ELR (cell line): Measurements from ENCODE around the gene ABCA3.

Experiments
- DNase-seq: peaks from one replicate; pipeline ENCODE4 v3.0.0-alpha.2; 2015; ENCODE audit warnings: low read depth

The ABCA3 gene

DNA sequence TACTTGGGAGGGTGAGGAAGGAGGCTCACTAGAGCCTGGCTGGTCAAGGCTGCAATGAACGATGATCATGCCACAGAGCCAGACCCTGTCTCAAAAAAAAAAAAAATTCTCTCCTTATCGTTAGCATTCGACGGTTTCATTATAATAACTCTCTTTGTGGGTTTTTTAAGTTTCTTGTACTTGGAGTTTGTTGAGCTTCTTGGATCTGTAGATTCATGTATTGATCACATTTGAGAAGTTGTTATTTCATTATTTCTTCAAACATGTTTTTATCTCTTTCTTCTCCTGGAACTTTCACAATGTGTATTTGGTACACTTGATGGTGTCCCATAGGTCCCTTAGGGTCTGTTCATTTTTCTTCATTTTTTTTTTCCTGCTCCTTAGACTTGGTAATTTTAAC, 16.8 kb upstream of the ABCA3 start:
- no peak for DNase-seq

DNA sequence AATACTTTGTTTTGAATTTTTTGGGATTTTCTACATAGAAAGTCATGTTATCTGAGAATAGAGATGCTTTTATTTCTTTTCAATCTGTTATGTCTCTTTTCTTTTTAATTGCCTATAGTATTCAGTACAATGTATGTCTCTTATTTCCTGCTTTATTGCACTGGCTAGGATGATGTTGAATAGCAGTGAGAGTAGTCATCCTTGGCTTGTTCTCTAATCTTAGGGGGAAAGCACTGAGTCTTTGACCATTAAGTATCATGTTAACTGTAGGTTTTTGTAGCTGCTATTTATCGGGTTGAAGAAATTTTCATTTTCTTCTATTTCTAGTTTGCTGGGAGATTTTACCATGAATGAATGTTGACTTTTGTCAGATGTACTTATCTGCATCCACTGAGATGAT, 10.0 kb upstream of the ABCA3 start:
- DNase-seq, result no peak

DNA sequence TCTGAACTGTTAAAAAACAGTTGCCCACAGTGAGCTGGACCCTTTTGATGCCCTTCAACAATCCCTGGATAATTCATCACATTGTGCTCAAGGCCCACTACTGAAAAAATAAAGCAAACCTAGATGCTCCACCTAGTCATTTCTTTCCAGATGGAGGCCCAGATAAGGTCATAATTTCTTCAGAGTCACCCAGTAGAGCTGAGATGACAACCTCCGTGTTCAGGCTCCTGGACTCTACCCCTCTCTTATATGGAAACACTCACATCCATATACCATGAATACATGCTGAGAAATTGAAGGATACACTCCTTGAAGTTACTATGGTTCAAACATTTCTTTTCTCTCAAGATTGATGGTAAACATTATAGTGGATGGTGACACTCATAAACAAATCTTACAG, 2.7 kb upstream of the ABCA3 start:
- no peak for DNase-seq

DNA sequence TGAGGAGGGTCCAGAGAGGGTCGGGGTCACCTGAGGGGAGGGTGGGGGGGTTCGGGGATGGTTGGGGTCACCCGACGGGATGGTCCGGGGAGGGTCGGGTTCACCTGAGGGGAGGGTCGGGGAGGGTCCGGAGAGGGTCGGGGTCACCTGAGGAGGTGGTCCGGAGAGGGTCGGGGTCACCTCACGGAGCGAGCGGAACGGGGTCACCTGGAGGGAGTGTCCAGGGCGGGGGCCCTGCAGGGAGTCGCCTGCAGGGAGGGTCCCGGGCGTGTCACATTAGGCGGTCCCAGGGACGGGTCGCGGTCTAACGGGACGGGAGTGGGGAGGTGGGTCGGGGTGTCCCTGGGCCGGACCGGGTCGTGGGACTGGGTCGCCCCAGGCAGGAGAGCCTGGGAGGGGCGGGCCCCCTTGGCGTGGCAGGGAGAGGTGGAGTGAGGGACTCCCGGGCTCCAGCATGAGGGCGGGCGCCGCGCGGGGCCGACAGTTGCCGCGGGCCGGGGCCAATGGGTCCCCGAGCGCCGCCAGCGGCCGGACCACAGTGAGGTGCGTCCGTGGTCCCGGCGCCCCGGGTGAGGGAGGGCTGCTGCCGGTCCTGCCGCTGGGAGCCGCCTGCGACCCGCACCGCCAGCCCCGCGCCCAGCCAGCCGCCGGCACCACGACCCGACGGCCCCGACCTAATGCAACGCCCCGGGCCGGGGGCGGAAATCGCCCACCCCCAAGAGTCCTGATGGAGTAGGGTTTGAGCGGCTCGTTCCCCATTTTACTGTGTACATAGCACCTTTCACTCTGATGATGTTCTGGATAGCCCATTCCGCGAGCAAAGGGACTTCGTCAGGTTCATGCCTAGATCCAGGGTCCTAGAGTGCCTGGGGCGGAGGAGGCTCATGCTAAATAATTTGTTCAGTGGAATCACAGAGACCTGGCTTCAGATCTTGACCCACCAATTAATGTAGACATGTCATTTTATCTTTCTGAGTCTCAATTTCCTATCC, 1.2 kb upstream of the ABCA3 start:
- DNase-seq, result no peak

DNA sequence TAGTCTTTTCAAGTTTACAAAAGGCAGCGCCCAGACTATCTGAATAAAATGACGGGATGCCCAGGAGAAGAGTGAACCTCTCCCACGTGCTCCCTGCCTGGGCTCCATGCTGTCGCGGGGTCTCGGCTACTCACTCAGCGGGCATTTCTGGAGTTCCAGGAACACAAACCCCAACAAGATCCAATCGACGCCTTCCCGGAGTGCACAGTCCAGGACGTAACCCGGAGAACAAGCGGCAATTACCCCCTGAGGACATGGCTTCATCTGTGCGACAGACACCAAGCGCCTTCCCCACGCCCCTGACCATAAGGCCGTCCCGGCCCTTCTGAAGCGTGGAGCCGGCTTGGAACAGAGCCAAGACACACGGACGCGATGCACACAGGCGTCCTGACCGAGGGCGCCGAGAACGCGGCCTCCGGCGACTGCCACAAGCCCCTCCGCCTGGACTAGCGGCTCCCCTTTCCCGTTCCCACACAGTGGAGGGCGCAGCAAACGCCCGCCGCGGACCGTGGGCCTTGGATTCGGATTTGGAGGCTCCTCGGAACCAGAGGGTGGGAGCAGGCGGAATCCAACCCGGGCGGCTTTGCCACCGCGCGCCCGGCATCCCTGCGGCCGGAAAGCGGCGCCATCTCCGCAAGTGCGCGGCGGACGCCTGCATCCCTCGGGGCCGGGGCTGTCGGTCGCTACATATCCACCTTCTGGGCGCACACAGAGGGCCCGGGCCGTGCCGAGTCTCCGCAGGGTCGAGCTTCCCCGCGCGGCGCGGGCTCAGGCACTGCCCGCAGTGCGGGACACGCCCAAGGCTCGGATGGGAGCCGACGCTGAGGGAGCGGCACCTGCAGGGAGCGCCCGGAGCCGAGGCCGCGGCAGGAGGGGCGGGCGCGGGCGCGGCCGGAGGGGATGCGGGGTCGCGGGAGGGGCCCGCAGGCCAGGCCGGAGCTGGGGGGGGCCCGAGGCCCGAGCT, 725 bp downstream of the ABCA3 start:
- peak; percentile 36 for DNase-seq

DNA sequence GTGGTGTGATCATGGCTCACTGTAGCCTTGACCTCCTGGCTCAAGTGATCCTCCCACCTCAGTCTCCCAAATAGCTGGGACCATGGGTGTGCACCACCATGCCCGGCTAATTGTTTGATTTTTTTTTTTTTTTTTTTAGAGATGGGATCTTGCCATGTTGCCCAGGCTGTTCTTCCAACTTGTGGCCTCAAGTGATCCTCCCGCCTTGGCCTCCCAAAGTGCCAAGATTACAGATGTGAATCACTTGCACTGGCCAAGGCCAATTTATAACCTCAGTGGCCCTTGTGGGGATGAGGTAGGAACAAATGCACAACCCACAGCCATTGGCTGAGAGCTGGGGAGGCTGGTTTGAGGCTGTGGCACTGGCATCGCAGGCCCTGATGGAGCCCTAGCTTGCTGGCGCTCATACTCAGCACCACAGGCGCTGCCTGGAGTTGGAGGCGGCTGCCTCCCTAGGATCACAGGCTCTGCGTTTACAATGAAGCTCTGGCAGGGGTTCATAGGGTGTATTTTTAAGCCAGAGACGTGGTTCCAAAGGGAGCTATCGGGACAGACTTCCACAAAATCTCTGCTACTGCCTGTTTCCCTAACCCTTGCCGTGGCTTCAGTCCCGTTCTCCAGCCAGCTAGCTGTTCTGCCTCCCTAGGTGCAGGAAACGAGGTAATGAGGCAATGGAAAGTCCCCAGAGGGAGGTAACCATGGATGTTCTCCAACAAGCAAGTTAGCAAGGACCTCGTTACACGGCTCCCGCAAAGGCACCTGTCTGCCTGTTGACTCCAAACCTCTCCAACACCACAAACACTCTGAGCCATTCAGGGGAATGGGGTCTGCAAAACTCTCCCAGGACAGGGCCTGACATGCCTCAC, 2.9 kb downstream of the ABCA3 start:
- no peak for DNase-seq

DNA sequence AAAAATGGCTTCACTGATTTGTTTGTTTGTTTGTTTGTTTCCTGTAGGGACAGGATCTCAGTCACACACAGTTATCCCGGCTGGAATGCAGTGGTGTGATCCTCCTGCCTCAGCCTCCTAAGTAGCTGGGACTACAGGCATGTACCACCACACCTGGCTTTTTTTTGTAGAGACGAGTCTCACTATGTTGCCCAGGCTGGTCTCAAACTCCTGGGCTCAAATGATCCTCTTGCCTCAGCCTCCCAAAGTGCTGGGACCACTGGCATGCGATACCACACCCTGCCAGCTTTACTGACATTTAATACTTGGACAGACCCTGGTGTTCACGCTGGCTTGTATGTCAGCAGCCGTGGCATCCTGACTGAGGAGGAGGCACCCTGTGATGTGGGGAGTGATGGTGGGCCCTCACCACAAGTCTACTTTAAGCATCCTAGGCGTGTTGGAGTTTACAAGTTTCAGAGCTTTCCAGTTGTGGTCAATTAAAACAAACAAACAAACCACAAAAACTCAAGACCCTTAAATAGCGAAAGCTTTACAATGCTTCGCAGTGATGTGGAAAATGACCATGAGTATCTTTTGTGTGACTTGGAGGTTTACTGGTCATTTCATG, 5.1 kb downstream of the ABCA3 start:
- DNase-seq, result no peak

DNA sequence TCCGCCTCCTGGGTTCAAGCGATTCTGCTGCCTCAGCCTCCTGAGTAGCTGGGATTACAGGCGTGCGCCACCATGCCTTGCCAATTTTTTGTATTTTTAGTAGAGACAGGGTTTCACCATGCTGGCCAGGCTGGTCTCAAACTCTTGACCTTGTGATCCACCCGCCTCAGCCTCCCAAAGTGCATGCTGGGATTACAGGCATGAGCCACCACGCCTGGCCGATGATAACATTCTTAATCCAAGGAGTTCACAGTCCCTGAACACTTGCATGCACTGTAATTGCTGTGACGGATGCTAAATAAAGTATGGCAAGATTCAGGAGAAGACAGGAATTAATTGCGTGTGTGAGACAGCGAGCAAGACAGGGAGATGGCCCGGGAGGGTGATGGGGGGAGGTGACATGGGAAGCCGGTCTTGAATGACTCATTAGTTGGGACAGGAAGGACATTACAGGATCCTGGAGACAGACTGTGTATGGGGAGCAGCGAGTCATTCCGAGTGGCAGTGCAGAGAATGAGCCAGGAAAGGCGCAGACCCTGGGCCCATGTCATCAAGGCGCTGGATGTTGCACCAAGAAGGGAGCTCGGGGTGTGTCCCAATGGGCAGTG, 6.7 kb downstream of the ABCA3 start:
- peak; percentile 53 for DNase-seq

DNA sequence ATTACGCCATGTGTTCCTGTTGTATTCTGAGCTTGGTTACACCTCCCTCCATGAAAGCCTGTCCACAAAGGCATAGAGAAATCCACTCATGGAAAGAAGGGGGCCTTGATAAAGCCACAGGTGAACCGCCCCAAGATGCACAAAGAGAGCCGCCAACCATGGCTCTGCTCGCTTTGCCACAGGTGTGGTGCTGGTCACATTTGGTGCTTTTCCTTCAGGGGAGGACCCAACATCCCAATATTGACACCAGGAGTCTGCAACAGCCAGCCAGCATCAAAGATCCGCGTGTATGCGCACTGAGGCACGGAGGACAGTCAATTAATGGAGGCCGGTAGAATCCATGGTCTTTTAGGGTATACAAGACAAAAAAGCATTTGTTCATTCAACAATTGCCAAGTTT, 7.3 kb downstream of the ABCA3 start:
- DNase-seq, result no peak

DNA sequence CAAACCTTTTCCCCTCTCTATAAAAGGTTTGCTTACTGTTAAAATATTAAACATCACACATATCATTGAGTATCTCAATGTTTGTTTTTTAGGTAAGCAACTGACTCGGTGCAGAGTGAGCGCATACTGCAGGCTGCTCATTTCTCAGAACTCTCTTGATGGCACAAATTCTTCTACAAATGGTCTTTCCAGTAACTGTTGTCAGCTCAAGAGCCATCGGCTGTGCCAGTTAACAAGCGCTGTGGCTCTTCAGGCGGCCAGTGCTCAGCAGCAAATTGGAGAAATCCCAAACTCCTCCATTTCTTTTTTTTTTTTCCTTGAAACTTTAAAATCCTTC, 8.6 kb downstream of the ABCA3 start:
- no peak for DNase-seq

DNA sequence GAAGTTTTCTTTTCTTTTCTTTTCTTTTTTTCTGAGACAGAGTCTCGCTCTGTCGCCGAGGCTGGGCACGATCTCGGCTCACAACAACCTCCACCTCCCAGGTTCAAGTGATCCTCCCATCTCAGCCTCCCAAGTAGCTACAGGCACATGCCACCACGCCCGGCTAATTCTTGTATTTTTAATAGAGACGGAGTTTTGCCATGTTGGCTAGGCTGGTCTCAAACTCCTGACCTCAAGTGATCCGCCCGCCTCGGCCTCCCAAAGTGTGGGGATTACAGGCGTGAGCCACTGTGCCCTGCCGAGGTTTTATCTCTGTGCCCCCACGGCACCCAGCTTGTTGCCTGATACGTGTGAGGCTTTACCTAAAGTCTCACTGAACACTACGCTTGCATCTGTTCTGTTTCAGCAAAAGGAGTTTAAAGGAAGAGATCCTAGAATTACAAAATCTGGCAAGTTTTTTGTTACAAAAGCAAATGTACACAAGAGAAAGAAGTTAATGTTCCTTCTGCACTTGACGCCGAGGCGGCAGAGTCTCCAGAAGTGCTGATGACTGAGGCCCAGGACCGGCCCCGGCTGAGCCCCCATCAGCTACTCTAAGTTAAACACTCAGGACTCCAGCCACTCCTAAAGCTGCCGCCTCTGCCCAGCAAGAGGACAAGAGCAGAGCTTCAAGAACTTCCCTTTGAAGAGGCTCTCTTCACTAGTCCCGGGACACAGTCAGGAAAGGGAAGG, 9.2 kb downstream of the ABCA3 start:
- no peak for DNase-seq

DNA sequence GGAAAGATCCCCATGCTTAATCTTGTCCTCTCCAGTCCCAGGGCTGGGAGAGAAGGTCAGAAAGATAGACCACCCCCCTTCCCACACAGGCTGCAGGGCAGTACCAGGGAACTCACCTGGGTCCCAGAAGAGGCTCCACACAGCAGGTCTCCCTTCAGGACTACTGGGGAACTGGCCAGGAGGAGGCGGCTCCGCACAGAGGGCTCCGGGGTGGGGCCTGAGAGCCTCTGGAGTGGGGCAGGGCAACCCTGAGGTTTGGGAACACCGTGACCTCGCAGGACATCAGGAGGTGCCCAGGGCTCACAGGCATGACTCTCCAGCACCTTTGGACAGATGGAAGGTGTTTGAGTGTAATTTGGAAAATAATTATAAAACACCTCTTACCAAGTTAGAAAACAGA, 11.0 kb downstream of the ABCA3 start:
- DNase-seq, result no peak

DNA sequence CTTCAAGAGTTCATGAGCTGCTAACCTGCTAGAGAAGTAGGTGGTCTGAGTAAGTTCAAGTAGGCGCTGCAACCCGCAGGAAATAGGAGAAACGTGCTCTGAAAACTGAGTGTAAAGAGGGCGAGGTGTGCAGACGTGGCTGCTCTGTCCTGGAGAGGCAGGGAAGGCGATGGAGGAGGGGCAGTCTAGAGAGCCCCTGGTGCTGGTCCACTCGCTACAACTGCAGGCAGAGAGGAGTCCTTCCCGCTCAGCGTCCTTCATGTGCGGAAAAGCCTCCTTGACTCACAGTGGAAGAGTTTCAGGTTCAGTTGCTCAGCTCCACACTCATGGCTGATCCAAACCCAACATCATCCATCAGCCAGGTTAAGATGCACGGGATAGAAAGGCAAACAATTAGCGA, 12.1 kb downstream of the ABCA3 start:
- no peak for DNase-seq

DNA sequence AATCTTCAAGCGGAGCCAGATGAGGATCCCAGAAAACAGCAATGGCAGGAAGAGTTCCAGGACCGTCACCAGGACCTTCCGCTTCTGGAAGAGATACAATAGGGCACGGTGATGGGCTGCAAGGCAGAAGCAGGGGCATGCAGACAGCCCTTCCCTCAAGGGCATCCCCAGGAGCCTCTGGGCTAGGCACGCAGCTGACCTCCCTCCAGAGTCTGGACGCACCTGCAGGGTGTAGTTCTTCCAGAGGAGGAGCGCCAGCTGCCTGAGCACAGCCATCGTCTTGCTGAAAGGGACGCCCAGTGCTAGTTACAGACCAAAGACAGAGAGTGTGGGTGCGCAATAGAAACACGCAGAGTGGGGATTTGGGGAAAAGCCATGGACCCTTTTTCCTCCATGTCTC, 14.3 kb downstream of the ABCA3 start:
- DNase-seq, result no peak

DNA sequence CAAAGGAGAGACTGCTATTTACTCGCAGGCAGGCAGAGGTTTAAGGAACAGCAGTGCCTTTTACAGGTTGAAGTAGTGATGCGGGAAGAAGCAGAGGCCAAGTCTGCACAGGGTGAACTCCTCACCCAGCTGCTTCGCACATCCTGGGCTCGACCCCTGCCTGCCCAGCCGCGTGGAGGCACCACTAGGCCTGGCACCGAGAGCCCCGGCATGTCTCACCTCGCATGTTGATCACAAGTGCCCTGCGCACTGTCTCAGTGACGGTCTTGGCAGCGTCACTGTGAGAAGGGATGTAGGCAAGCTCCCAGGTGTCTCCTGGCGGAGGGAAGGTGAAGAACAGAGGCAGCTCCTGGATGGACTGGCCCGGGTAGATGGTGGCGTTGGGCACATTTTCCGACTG, 14.7 kb downstream of the ABCA3 start:
- no peak for DNase-seq

DNA sequence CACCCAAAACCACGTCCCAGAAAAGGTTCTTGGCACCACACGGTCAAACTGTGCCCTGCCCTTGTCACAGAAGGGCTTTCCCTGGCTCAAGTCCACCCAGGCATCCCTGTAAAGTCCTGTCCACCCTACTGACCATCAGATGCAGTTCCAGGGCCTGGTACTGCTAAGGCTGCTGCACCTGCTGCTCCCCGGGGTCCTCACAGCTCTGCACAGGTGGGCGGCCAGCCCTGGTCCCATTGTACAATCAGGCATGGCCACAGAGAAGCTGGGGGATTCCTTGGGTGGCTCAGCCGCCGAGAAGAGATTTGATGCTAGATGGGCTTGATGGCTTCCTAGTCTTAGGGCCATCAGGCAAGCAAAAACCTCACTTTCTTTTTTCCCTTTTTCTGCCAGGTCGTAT, 15.3 kb downstream of the ABCA3 start:
- DNase-seq, result no peak

DNA sequence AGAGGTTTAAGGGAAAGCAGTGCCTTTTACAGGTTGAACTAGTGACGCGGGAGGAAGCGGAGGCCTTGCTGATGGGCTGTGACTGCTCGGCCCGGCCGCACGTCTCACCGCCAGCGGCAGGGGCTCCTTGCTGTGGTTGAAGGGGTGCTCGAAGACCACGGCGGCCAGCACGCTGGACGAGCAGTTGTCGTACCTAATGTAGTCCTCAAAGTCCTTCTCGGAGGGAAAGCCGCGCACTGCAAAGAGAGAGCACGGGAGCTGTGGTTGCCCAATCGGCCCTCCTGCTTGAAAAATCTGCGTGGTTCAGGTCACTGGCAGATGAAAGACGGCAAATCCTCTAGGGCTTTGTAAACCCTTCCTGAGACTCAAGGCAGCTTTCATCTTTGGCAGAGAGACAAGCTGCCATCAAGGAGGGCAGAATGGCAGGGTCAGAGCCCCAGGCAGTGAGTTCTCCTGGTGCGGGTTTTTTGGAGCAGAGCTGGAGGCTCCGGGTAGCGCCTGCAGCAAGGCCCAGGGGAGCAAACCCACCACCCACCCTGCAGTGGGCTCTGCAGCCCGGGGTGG, 16.1 kb downstream of the ABCA3 start:
- no peak for DNase-seq

DNA sequence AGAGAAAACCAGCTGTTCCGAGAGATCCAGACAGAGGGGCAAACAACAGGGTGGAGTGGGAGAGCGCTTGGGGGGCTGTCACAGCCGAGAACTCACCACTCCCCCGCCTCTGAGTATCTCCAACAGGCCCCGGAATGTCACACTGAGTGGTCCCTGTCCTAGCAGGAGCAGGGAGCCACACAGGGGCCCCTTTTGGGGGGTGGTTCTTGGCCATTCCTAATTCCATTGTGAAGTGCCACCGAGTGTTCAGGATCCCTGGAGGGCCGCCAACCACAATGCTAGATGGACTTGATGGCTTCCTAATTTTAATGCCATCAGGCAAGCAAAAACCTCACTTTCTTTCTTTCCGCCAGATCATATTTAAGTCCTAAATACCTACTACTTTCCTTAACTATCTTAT, 16.8 kb downstream of the ABCA3 start:
- no peak for DNase-seq

DNA sequence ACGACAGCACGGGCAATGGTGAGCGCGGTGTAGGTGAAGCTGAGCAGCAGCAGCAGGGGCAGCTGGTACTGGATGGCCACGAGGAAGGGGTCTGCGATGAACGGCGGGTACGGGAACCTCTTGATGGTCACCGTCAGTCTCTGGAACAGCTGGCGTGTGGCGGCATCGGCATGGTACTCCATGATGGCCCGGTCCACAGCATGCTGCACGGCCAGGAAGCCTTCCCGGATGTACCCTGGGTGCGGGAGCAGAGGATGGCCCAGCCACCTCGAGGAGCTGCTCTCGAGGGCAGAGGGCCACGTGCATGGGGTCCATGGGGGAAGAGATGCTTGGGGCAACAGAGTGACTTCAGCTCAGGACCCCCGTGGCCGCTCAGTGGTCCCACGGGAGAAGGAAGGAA, 20.9 kb downstream of the ABCA3 start:
- DNase-seq, result no peak
